ENCODE results near the gene EHD1. TPM values are rescaled to one million over a fixed set of nuclear protein-coding genes. Genes with fewer than 3 reads are reported as not detected.
"Not testable (repeated sequence)": the region's sequence is repeated elsewhere in the genome, so short reads cannot be mapped to it uniquely, and the experiment has no call there.

The EHD1 gene
- total RNA-seq, 2 donors from 2014 or later, result 39.7 to 43.8 TPM

DNA sequence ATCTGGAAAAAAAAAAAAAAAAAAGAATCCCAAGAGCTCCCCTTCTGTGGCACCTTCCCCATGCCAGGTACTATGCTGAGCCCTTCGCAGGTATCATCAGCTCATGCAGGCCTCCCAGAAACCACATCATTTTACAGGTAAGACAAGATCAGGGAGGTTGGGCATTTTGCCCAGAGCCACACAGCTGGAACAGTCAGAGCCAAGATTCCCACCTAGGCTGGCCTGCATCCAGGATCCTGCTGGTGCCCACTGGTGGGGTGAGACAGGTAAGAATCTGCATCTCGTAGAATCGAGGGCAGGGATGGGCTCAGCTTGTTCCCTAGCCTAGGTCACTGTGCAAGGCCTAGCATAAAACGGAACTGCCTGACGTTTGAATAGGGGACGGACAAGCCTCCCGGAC lies 52.4 kb downstream of the EHD1 start:
- no peak overlapping the region for H3K27ac ChIP-seq (ENCODE audit: low read depth, low read length)
- TF ChIP-seq, protein P1, sequence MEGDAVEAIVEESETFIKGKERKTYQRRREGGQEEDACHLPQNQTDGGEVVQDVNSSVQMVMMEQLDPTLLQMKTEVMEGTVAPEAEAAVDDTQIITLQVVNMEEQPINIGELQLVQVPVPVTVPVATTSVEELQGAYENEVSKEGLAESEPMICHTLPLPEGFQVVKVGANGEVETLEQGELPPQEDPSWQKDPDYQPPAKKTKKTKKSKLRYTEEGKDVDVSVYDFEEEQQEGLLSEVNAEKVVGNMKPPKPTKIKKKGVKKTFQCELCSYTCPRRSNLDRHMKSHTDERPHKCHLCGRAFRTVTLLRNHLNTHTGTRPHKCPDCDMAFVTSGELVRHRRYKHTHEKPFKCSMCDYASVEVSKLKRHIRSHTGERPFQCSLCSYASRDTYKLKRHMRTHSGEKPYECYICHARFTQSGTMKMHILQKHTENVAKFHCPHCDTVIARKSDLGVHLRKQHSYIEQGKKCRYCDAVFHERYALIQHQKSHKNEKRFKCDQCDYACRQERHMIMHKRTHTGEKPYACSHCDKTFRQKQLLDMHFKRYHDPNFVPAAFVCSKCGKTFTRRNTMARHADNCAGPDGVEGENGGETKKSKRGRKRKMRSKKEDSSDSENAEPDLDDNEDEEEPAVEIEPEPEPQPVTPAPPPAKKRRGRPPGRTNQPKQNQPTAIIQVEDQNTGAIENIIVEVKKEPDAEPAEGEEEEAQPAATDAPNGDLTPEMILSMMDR (conservative IDR thresholded peaks at IDR 0.05), result no peak
- no peaks in the 10 kb centered on the region for H3K36me3 ChIP-seq (ENCODE audit: control insufficient read depth, insufficient read depth, low read length)
- H3K4me1 ChIP-seq (ENCODE audit: control insufficient read depth, insufficient read depth, low read length), result no peaks in the 10 kb centered on the region
- H3K27me3 ChIP-seq (ENCODE audit: control insufficient read depth, insufficient read depth, low read length, poor library complexity, severe bottlenecking), result no peaks in the 10 kb centered on the region
- H3K4me3 Mint-ChIP-seq, result no peak overlapping the region
- H3K4me3 ChIP-seq (ENCODE audit: low read length), result no peak overlapping the region
- no peaks in the 10 kb centered on the region for H3K9me3 ChIP-seq (ENCODE audit: control insufficient read depth, low read length)
- H3K9me3 Mint-ChIP-seq, result no peaks in the 10 kb centered on the region
- DNase-seq, result no peak
- no peak overlapping the region for H3K9ac ChIP-seq (ENCODE audit: extremely low read depth, low read length, poor library complexity, severe bottlenecking)
- H3K36me3 Mint-ChIP-seq (ENCODE audit: low read depth), result peaks cover 22% of the 10 kb centered on the region
- H3K4me1 Mint-ChIP-seq, result no peaks in the 10 kb centered on the region
- H3K27ac Mint-ChIP-seq, result no peak overlapping the region
- H3K27me3 Mint-ChIP-seq (ENCODE audit: insufficient read depth), result no peaks in the 10 kb centered on the region
- 89 to 91% methylated on average over 7 of the region's 7 CpGs for WGBS, 2 experiments (ENCODE audit: insufficient coverage in 1 of 2, insufficient read length in 1 of 2)

DNA sequence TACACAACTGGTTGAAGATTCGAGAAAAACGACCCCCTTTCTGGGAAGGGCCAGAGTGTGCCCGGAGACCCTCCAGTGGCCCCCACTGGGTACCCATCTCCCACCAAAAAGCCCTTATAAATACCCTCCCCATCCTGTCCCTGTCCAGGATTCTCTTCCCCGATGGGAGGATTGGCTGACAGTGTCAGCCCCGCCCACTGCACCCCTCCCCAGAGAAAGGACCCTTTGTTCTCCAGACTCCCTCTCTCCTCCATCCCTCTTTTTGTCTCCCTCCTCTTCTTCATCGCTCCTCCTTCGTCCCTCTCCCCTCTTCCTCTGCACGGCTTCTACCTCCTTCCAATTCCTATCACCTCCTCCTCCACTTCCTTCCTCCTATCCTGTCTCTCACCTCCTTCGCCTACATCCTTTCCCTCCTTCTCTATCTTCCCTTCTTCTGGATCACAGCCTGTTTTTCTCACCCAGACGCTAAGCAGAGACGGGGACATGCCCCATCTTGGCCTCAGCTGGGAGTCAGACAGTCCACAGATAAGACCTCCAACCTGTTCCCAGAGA lies 54.8 kb downstream of the EHD1 start:
- Histone ChIP-seq H3K4me3 (ENCODE audit: low read length) (no peak overlapping the region), H3K27me3 (ENCODE audit: control insufficient read depth, insufficient read depth, low read length, poor library complexity, severe bottlenecking) (no peaks in the 10 kb centered on the region), H3K36me3 (ENCODE audit: control insufficient read depth, insufficient read depth, low read length) (no peaks in the 10 kb centered on the region), H3K4me1 (ENCODE audit: control insufficient read depth, insufficient read depth, low read length) (no peaks in the 10 kb centered on the region), H3K9ac (ENCODE audit: extremely low read depth, low read length, poor library complexity, severe bottlenecking) (no peak overlapping the region), H3K27ac (ENCODE audit: low read depth, low read length) (no peak overlapping the region), H3K9me3 (ENCODE audit: control insufficient read depth, low read length) (no peaks in the 10 kb centered on the region)
- 80 to 85% methylated on average over 11 of the region's 11 CpGs for WGBS, 2 experiments (ENCODE audit: insufficient coverage in 1 of 2, insufficient read length in 1 of 2)
- Mint-ChIP-seq H3K4me1 (no peaks in the 10 kb centered on the region), H3K36me3 (ENCODE audit: low read depth) (peaks cover 19% of the 10 kb centered on the region), H3K27me3 (ENCODE audit: insufficient read depth) (no peaks in the 10 kb centered on the region), H3K4me3 (no peak overlapping the region), H3K27ac (no peak overlapping the region), H3K9me3 (no peaks in the 10 kb centered on the region)
- DNase-seq, result no peak
- TF ChIP-seq, protein P1 (conservative IDR thresholded peaks at IDR 0.05), result no peak

DNA sequence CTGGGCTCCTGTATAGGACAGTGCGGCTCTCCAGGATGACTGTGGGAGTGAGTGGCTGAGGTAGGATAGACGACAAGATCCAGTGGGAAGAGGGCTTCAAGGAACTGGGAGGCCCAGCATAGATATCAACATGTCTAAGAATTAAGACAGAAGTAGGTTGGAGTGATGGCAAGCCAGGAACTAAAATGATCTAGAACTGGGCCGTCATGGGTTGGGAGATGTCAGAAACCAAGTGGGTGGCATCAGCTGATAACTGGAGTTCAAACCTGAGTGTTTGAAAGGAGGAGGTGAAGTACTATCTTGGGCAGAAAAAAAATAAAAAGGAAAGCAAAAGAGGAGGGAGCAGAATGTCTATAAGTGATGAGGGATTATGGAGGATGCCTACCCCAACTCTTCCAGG lies 60.9 kb downstream of the EHD1 start:
- TF ChIP-seq, protein P1 (conservative IDR thresholded peaks at IDR 0.05), result no peak
- 87 to 88% methylated on average over 3 of the region's 3 CpGs for WGBS, 2 experiments (ENCODE audit: insufficient coverage in 1 of 2, insufficient read length in 1 of 2)
- H3K9me3 Mint-ChIP-seq, result no peaks in the 10 kb centered on the region
- H3K27me3 Mint-ChIP-seq (ENCODE audit: insufficient read depth), result no peaks in the 10 kb centered on the region
- no peaks in the 10 kb centered on the region for H3K36me3 ChIP-seq (ENCODE audit: control insufficient read depth, insufficient read depth, low read length)
- no peaks in the 10 kb centered on the region for H3K4me1 ChIP-seq (ENCODE audit: control insufficient read depth, insufficient read depth, low read length)
- H3K4me3 Mint-ChIP-seq, result no peak overlapping the region
- H3K27ac Mint-ChIP-seq, result no peak overlapping the region
- H3K9ac ChIP-seq (ENCODE audit: extremely low read depth, low read length, poor library complexity, severe bottlenecking), result no peak overlapping the region
- no peaks in the 10 kb centered on the region for H3K27me3 ChIP-seq (ENCODE audit: control insufficient read depth, insufficient read depth, low read length, poor library complexity, severe bottlenecking)
- H3K4me1 Mint-ChIP-seq, result peaks cover 2% of the 10 kb centered on the region
- H3K36me3 Mint-ChIP-seq (ENCODE audit: low read depth), result no peaks in the 10 kb centered on the region
- no peak for DNase-seq
- no peak overlapping the region for H3K27ac ChIP-seq (ENCODE audit: low read depth, low read length)
- H3K9me3 ChIP-seq (ENCODE audit: control insufficient read depth, low read length), result no peaks in the 10 kb centered on the region
- no peak overlapping the region for H3K4me3 ChIP-seq (ENCODE audit: low read length)

DNA sequence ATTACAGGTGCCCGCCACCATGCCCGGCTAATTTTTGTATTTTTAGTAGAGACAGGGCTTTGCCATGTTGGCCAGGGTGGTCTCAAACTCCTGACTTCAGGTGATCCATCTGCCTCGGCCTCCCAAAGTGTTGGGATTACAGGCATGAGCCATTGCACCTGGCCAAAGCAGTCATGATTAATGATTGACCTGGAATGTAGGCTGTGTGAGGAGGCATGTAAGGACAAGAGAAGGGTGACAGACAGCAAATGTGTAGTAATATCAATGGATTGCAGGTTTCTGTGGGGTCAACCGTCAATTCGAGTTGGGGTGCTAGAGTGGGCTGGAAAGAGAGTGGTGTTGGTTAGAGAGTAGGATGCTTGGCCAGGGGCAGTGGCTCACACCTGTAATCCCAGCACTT lies 63.0 kb downstream of the EHD1 start:
- not testable (repeated sequence) for H3K27me3 Mint-ChIP-seq (ENCODE audit: insufficient read depth); H3K27ac ChIP-seq (ENCODE audit: low read depth, low read length); H3K27me3 ChIP-seq (ENCODE audit: control insufficient read depth, insufficient read depth, low read length, poor library complexity, severe bottlenecking); H3K4me1 Mint-ChIP-seq; H3K9ac ChIP-seq (ENCODE audit: extremely low read depth, low read length, poor library complexity, severe bottlenecking); H3K9me3 ChIP-seq (ENCODE audit: control insufficient read depth, low read length); H3K4me3 Mint-ChIP-seq; H3K4me1 ChIP-seq (ENCODE audit: control insufficient read depth, insufficient read depth, low read length); H3K4me3 ChIP-seq (ENCODE audit: low read length); H3K36me3 Mint-ChIP-seq (ENCODE audit: low read depth); DNase-seq; H3K36me3 ChIP-seq (ENCODE audit: control insufficient read depth, insufficient read depth, low read length); H3K9me3 Mint-ChIP-seq
- 91 to 92% methylated on average over 5 of the region's 5 CpGs for WGBS, 2 experiments (ENCODE audit: insufficient coverage in 1 of 2, insufficient read length in 1 of 2)
- H3K27ac Mint-ChIP-seq, result peak overlapping the region; percentile 2
